ENCODE measurements around the gene ZNF766. TPM values are rescaled to one million over a fixed set of nuclear protein-coding genes. Genes with fewer than 3 reads are reported as not detected.
"Not testable (repeated sequence)": the region's sequence is repeated elsewhere in the genome, so short reads cannot be mapped to it uniquely, and the experiment has no call there.

ZNF766 gene
- total and polyA plus RNA-seq, 3 experiments from 2014 or later, result 22.2 to 69.7 (median 24.3) TPM

GRCh38 chr19:52322429-52322828 is 53.0 kb downstream of the ZNF766 start:
- Histone ChIP-seq H3K27me3 (ENCODE audit: insufficient read depth, low read length, poor library complexity, severe bottlenecking) (no peaks in the 10 kb centered on the region), H3K4me1 (ENCODE audit: insufficient read depth, low read length) (no peaks in the 10 kb centered on the region), H3K4me3 (ENCODE audit: low read length) (peak overlapping the region; percentile 36), H3K9me3 (ENCODE audit: low read length) (peaks cover 84% of the 10 kb centered on the region), H3K36me3 (ENCODE audit: insufficient read depth, low read length) (peaks cover 48% of the 10 kb centered on the region), H3K27ac (ENCODE audit: low read depth, low read length) (no peak overlapping the region)
- ChIA-PET CTCF (no interaction called here), POLR2A (no interaction called here)
- DNase-seq, result no peak
- H3K4me1 Mint-ChIP-seq, result no peaks in the 10 kb centered on the region
- peaks cover 45 to 99% (median 96%) of the 10 kb centered on the region in 5 donors for H3K9me3 Mint-ChIP-seq
- no peak overlapping the region for H3K4me3 Mint-ChIP-seq
- H3K36me3 Mint-ChIP-seq, result peaks cover 38 to 79% (median 67%) of the 10 kb centered on the region in 3 donors
- H3K27ac Mint-ChIP-seq, result no peak overlapping the region
- no peaks in the 10 kb centered on the region for H3K27me3 Mint-ChIP-seq

DNA sequence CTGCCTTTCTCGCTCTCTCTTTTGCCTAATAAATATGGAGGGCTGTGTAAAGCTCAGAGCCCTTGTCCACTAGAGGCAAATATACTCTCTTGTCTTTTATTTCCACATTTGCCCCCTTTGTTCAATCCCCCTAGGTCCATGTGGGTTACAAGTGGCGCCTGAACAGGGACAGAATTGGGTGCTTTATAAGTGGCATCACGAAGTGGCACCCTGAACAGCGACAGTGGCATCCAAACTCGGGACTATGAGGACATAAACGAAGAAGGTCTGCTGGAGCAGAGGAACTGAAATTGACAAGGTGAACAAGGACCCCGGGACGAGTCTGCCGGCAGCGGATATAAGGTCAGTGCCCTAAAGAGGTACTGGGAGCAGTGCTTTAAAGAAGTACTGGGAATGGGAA is 62.4 kb downstream of the ZNF766 start:
- Histone ChIP-seq H3K36me3 (ENCODE audit: insufficient read depth, low read length) (no peaks in the 10 kb centered on the region), H3K27me3 (ENCODE audit: insufficient read depth, low read length, poor library complexity, severe bottlenecking) (no peaks in the 10 kb centered on the region), H3K4me1 (ENCODE audit: insufficient read depth, low read length) (peaks cover 3% of the 10 kb centered on the region), H3K27ac (ENCODE audit: low read depth, low read length) (no peak overlapping the region), H3K4me3 (ENCODE audit: low read length) (no peak overlapping the region), H3K9me3 (ENCODE audit: low read length) (peaks cover 42% of the 10 kb centered on the region)
- Mint-ChIP-seq H3K36me3 (peaks cover 0 to 30% (median 15%) of the 10 kb centered on the region in 3 donors), H3K4me1 (peaks cover 9 to 11% (median 9%) of the 10 kb centered on the region in 3 donors), H3K27ac (no peak overlapping the region), H3K4me3 (no peak overlapping the region), H3K9me3 (peaks cover 38 to 87% (median 82%) of the 10 kb centered on the region in 5 donors), H3K27me3 (peaks cover 0 to 2% of the 10 kb centered on the region in 2 donors)
- CTCF ChIA-PET, result no interaction called here
- no peak for DNase-seq
- POLR2A ChIA-PET, result no interaction called here

- Mint-ChIP-seq H3K9me3 (peaks cover 22 to 68% (median 60%) of the 10 kb centered on the region in 5 donors), H3K4me1 (peaks cover 17 to 19% (median 17%) of the 10 kb centered on the region in 3 donors), H3K27ac (peak overlapping the region; percentile 92 to 99 (median 94)), H3K36me3 (peaks cover 8 to 28% (median 20%) of the 10 kb centered on the region in 3 donors), H3K4me3 (peak overlapping the region; percentile 92 to 99 (median 96)), H3K27me3 (peaks cover 0 to 3% of the 10 kb centered on the region in 2 donors)
- no peak for DNase-seq
- Histone ChIP-seq H3K9me3 (ENCODE audit: low read length) (peaks cover 17% of the 10 kb centered on the region), H3K4me1 (ENCODE audit: insufficient read depth, low read length) (peaks cover 7% of the 10 kb centered on the region), H3K27ac (ENCODE audit: low read depth, low read length) (no peak overlapping the region), H3K36me3 (ENCODE audit: insufficient read depth, low read length) (no peaks in the 10 kb centered on the region), H3K27me3 (ENCODE audit: insufficient read depth, low read length, poor library complexity, severe bottlenecking) (no peaks in the 10 kb centered on the region), H3K4me3 (ENCODE audit: low read length) (peak overlapping the region; percentile 86)
- POLR2A ChIA-PET, result interaction anchor here (0.6 to 1.0 kb wide), 3 partner anchors 34 to 268 kb away, joined by 4 to 6 read pairs (median 4); partner anchors contain the start of gene ZNF880
- CTCF ChIA-PET, result no interaction called here
These were observed 66.4 kb downstream of the ZNF766 start for GRCh38 chr19:52335768-52336116.

- Mint-ChIP-seq H3K27me3 (peaks cover 0 to 3% of the 10 kb centered on the region in 2 donors), H3K27ac (peak within 1 kb of the TSS; percentile 92 to 99 (median 94)), H3K4me3 (peak within 1 kb of the TSS; percentile 92 to 99 (median 96)), H3K36me3 (peaks cover 8 to 26% (median 20%) of the 10 kb centered on the region in 3 donors), H3K4me1 (peaks cover 17 to 19% (median 17%) of the 10 kb centered on the region in 3 donors), H3K9me3 (peaks cover 17 to 66% (median 55%) of the 10 kb centered on the region in 5 donors)
- ChIA-PET CTCF (no interaction called here), POLR2A (interaction anchor here (0.6 to 1.0 kb wide), 3 partner anchors 33 to 267 kb away, joined by 4 to 6 read pairs (median 4); partner anchors contain the start of gene ZNF880)
- Histone ChIP-seq H3K36me3 (ENCODE audit: insufficient read depth, low read length) (no peaks in the 10 kb centered on the region), H3K4me3 (ENCODE audit: low read length) (peak within 1 kb of the TSS; percentile 86), H3K27me3 (ENCODE audit: insufficient read depth, low read length, poor library complexity, severe bottlenecking) (no peaks in the 10 kb centered on the region), H3K27ac (ENCODE audit: low read depth, low read length) (peak within 1 kb of the TSS; percentile 51), H3K4me1 (ENCODE audit: insufficient read depth, low read length) (peaks cover 7% of the 10 kb centered on the region), H3K9me3 (ENCODE audit: low read length) (peaks cover 12% of the 10 kb centered on the region)
- DNase-seq, result peak; percentile 75 to 90 (median 81)
These were observed 66.9 kb downstream of the ZNF766 start, which contains the start of gene ZNF610 for GRCh38 chr19:52336117-52336790. Gene ZNF610 (plus strand): TSS chr19:52336243. CDS start chr19:52349173, 12,930 bp downstream.

DNA sequence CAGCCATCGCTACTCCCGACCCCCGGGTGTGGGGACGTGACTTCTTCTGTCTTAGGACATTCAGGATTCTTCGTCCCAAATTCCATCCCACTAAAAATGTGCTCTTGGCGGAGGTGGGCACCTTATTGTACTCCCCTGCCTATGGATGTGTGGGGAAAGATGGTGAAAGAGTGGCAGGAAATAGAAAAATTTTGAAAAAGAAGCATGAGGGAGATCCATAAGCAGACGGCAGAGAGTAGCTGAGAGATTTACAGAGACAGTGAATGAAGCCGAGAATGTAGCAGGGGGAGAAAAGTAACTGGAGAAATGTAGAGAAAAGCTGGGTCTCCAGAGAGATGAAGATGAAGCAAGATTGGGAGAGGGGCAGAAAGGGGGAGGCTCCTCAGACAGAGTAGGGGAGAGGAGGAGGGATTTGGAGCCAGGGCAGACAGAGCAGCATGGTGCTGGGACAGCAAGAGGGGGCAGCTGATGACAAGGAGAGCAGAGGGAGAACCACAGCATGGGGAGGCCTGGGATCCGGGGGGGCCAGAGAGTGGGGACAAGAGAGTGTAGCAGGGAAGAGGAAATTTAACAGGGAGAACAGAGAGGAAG is 67.5 kb downstream of the ZNF766 start:
- Histone ChIP-seq H3K36me3 (ENCODE audit: insufficient read depth, low read length) (no peaks in the 10 kb centered on the region), H3K27me3 (ENCODE audit: insufficient read depth, low read length, poor library complexity, severe bottlenecking) (no peaks in the 10 kb centered on the region), H3K4me3 (ENCODE audit: low read length) (peak overlapping the region; percentile 86), H3K9me3 (ENCODE audit: low read length) (peaks cover 5% of the 10 kb centered on the region), H3K27ac (ENCODE audit: low read depth, low read length) (peak overlapping the region; percentile 51), H3K4me1 (ENCODE audit: insufficient read depth, low read length) (peaks cover 7% of the 10 kb centered on the region)
- POLR2A ChIA-PET, result interaction anchor here (1.0 kb wide), 1 partner anchor 33 kb away, joined by 4 read pairs; the partner anchor contains the start of gene ZNF880
- H3K27ac Mint-ChIP-seq, result peak overlapping the region; percentile 92 to 99 (median 94)
- no peak for DNase-seq
- H3K9me3 Mint-ChIP-seq, result peaks cover 13 to 59% (median 49%) of the 10 kb centered on the region in 5 donors
- H3K4me1 Mint-ChIP-seq, result peaks cover 17 to 19% (median 17%) of the 10 kb centered on the region in 3 donors
- CTCF ChIA-PET, result no interaction called here
- H3K4me3 Mint-ChIP-seq, result peak overlapping the region; percentile 92 to 99 (median 96)
- peaks cover 0 to 3% of the 10 kb centered on the region in 2 donors for H3K27me3 Mint-ChIP-seq
- peaks cover 8 to 23% (median 16%) of the 10 kb centered on the region in 3 donors for H3K36me3 Mint-ChIP-seq

DNA sequence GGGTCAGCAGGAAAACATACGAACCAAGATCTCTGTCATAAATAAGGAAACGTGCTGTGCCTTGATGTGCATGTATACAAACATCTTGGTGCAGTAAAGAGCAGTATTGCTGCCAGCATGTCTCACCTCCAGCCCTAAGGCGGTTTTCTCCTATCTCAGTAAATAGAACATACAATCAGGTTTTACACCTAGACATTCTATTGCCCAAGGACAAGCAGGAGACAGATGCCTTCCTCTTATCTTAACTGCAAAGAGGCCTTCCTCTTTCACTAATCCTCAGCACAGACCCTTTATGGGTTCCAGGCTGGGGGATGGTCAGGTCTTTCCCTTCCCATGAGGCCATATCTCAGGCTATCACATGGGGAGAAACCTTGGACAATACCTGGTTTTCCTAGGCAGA is 69.6 kb downstream of the ZNF766 start:
- Mint-ChIP-seq H3K4me3 (peak overlapping the region in 1 of 7 donors; percentile 69), H3K9me3 (peaks cover 0 to 42% (median 31%) of the 10 kb centered on the region in 5 donors), H3K36me3 (peaks cover 7 to 17% (median 8%) of the 10 kb centered on the region in 3 donors), H3K4me1 (peaks cover 17 to 24% (median 17%) of the 10 kb centered on the region in 3 donors)
- DNase-seq; H3K4me3 ChIP-seq (ENCODE audit: low read length); H3K36me3 ChIP-seq (ENCODE audit: insufficient read depth, low read length); H3K27me3 Mint-ChIP-seq; H3K9me3 ChIP-seq (ENCODE audit: low read length); CTCF ChIA-PET; H3K27ac ChIP-seq (ENCODE audit: low read depth, low read length); H3K27me3 ChIP-seq (ENCODE audit: insufficient read depth, low read length, poor library complexity, severe bottlenecking); H3K4me1 ChIP-seq (ENCODE audit: insufficient read depth, low read length); POLR2A ChIA-PET; H3K27ac Mint-ChIP-seq: not testable (repeated sequence)

DNA sequence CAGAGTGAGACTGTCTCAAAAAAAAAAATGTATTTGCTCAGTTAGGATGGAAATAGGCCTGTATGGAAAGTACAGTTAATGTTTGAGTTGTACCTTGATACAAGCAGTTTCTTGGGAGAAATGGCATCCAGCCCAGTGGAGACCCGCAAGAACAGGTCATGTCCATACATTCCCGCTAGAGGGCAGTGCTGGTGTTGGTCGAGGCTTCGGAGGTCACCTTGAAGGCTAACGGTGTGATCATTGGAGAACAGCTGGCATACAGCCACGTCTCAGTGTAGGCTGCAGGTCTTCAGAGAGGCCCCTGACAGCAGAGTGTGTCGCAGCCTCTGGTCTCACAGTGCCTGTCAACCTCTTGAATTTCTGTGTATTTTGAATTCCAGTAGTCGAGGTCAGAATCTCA is 74.2 kb downstream of the ZNF766 start:
- DNase-seq, result peak; percentile 18 to 73 (median 38)
- H3K9me3 Mint-ChIP-seq, result peaks cover 0 to 24% (median 10%) of the 10 kb centered on the region in 5 donors
- H3K27me3 Mint-ChIP-seq, result peaks cover 0 to 2% of the 10 kb centered on the region in 2 donors
- Histone ChIP-seq H3K27ac (ENCODE audit: low read depth, low read length) (no peak overlapping the region), H3K4me3 (ENCODE audit: low read length) (no peak overlapping the region), H3K36me3 (ENCODE audit: insufficient read depth, low read length) (no peaks in the 10 kb centered on the region), H3K9me3 (ENCODE audit: low read length) (no peaks in the 10 kb centered on the region), H3K27me3 (ENCODE audit: insufficient read depth, low read length, poor library complexity, severe bottlenecking) (no peaks in the 10 kb centered on the region), H3K4me1 (ENCODE audit: insufficient read depth, low read length) (no peaks in the 10 kb centered on the region)
- ChIA-PET POLR2A (interaction anchor here (0.9 kb wide), 1 partner anchor 184 kb away, joined by 3 read pairs; the partner anchor contains the start of gene ZNF808), CTCF (interaction anchor here (0.6 to 1.4 kb wide), 8 partner anchors 26 to 407 kb away, joined by 3 read pairs; partner anchors contain the start of gene ZNF880)
- no peak overlapping the region for H3K4me3 Mint-ChIP-seq
- H3K36me3 Mint-ChIP-seq, result peaks cover 5 to 9% (median 6%) of the 10 kb centered on the region in 3 donors
- peak overlapping the region in 1 of 8 donors; percentile 84 for H3K27ac Mint-ChIP-seq
- peaks cover 0 to 4% (median 0%) of the 10 kb centered on the region in 3 donors for H3K4me1 Mint-ChIP-seq

Data from CD8-positive, alpha-beta memory T cell (primary cell).